Erythroblast (primary cell): ENCODE data around the gene VASH1.
"Not testable (repeated sequence)": the region's sequence is repeated elsewhere in the genome, so short reads cannot be mapped to it uniquely, and the experiment has no call there.

Experiments
- DNase-seq, 2 experiments: peaks; one replicate each; lab custom pipeline; 2025; lab: John Stamatoyannopoulos, UW
- GATA1 ChIP-seq: IDR thresholded peaks from 2 replicates; pipeline ENCODE4 v1.6.1; 2011; ENCODE audit warnings: low read depth, mild to moderate bottlenecking, control low read depth, low read length, moderate library complexity
- POLR2A ChIP-seq: IDR thresholded peaks from 2 replicates; pipeline ENCODE4 v1.6.1; 2011; ENCODE audit warnings: mild to moderate bottlenecking, low read length

Gene VASH1

GRCh38 chr14:76761136-76761959 is at the start of gene VASH1:
Gene VASH1, plus strand, starts transcription at chr14:76761468. Its CDS starts 1,354 bp downstream, at chr14:76762822.
- peak; percentile 39 to 46 for DNase-seq
- no peak for TF ChIP-seq POLR2A
- no peak for TF ChIP-seq GATA1

- DNase-seq = no peak
- no peak for TF ChIP-seq POLR2A
- no peak for TF ChIP-seq GATA1
Observed at GRCh38 chr14:76713121-76713520, 48.1 kb upstream of the VASH1 start.

- TF ChIP-seq POLR2A = no peak
- TF ChIP-seq GATA1 = no peak
- no peak for DNase-seq
Observed at GRCh38 chr14:76714470-76714869, 46.8 kb upstream of the VASH1 start.

GRCh38 chr14:76715101-76715500 is 46.2 kb upstream of the VASH1 start:
- DNase-seq = peak; percentile 56 to 75
- TF ChIP-seq GATA1 (no peak), POLR2A (no peak)

- DNase-seq = peak in 1 of 2 experiments; percentile 31
Observed at GRCh38 chr14:76715511-76716081, 45.7 kb upstream of the VASH1 start.

GRCh38 chr14:76716285-76716684 is 45.0 kb upstream of the VASH1 start:
- DNase-seq = no peak
- TF ChIP-seq POLR2A (no peak), GATA1 (no peak)

More at GRCh38 chr14:76715511-76716081, 45.7 kb upstream of the VASH1 start:
- TF ChIP-seq POLR2A (no peak), GATA1 (no peak)

GRCh38 chr14:76717508-76718290 is 43.6 kb upstream of the VASH1 start:
- DNase-seq = no peak
- no peak for TF ChIP-seq POLR2A
- no peak for TF ChIP-seq GATA1

- TF ChIP-seq POLR2A (no peak), GATA1 (no peak)
Observed at GRCh38 chr14:76718306-76719040, 42.8 kb upstream of the VASH1 start.

GRCh38 chr14:76719666-76720065 is 41.6 kb upstream of the VASH1 start:
- TF ChIP-seq POLR2A (no peak), GATA1 (no peak)
- DNase-seq = no peak

More at GRCh38 chr14:76718306-76719040, 42.8 kb upstream of the VASH1 start:
- no peak for DNase-seq

- TF ChIP-seq GATA1 (no peak), POLR2A (no peak)
- DNase-seq = no peak
Observed at GRCh38 chr14:76720382-76720813, 40.9 kb upstream of the VASH1 start.

GRCh38 chr14:76721506-76721905 is 39.8 kb upstream of the VASH1 start:
- not testable (repeated sequence) for DNase-seq

GRCh38 chr14:76724651-76725550 is 36.4 kb upstream of the VASH1 start:
- TF ChIP-seq POLR2A = no peak
- DNase-seq = no peak
